ENCODE measurements around the gene SNAPIN. TPM values are rescaled to one million over a fixed set of nuclear protein-coding genes. Genes with fewer than 3 reads are reported as not detected.
A peak's percentile ranks its signal among the peaks of the same experiment; 100 is the strongest.

The SNAPIN gene
- total RNA-seq, 1 experiment from 2014 or later = 39.1 TPM

- Histone ChIP-seq H3K36me3 (ENCODE audit: control insufficient read depth in 1 of 2, insufficient read depth in 2 of 2, low read length in 2 of 2) (peaks cover 32 to 38% of the 10 kb centered on the region in 2 experiments), H3K27me3 (ENCODE audit: insufficient read depth, low read length) (no peaks in the 10 kb centered on the region), H3K79me2 (ENCODE audit: insufficient read depth, low read length) (peaks cover 21% of the 10 kb centered on the region), H3K4me1 (ENCODE audit: control insufficient read depth in 1 of 2, insufficient read depth in 2 of 2, low read length in 2 of 2) (peaks cover 10 to 22% of the 10 kb centered on the region in 2 experiments; a peak in 3 of 4 replicates), H3K9me2 (ENCODE audit: insufficient read depth) (no peaks in the 10 kb centered on the region), H4K20me1 (ENCODE audit: insufficient read depth) (no peaks in the 10 kb centered on the region; the same call in 1 of the 2 replicates), H3K27ac (ENCODE audit: low read depth, low read length) (peak overlapping the region; percentile 80; the same call in 1 of the 2 replicates), H3K9me3 (ENCODE audit: control insufficient read depth in 1 of 2, insufficient read depth in 1 of 2, low read depth in 1 of 2, low read length in 2 of 2) (no peaks in the 10 kb centered on the region), H3K9ac (ENCODE audit: low read length) (peak overlapping the region; percentile 67), H2AFZ (ENCODE audit: low read depth, low read length, poor library complexity, severe bottlenecking) (no peak overlapping the region), H3K4me3 (replicated peaks in 1 of 2; ENCODE audit: low read depth in 1 of 2, low read length in 2 of 2) (peak overlapping the region; percentile 73 to 88), H3K4me2 (ENCODE audit: low read length) (peak overlapping the region; percentile 79)
- ChIA-PET RAD21 (ENCODE audit: low non-redundant PET in 1 of 2, low total read pairs in 2 of 2, uncharacterized antibody in 2 of 2, unreplicated experiment in 2 of 2) (no interaction called here), POLR2A (interaction anchor here (1.1 to 1.7 kb wide), 3 partner anchors 12 to 116 kb away, joined by 3 to 8 read pairs (median 3); partner anchors contain the start of gene SLC27A3), CTCF (interaction anchor here (1.6 kb wide), 1 partner anchor 87 kb away, joined by 5 read pairs; no protein-coding TSS in a partner anchor)
- no TSS peak for BruUV-seq (replicated peaks)
- intact Hi-C loops (cut with micrococcal nuclease) = no loop called here
- DNase-seq (ENCODE audit: low read depth, low spot score) (no peak), ATAC-seq (no peak)
- no peak for TF ChIP-seq EGR1 (IDR thresholded peaks at IDR 0.05; ENCODE audit: low read depth)
- no peak for TF ChIP-seq YY1 (IDR thresholded peaks at IDR 0.05; ENCODE audit: extremely low read depth, insufficient replicate concordance, low read depth, low read length)
- no peak for TF ChIP-seq REST (IDR thresholded peaks at IDR 0.05; ENCODE audit: low read depth)
- TF ChIP-seq POLR2A (IDR thresholded peaks at IDR 0.05; ENCODE audit: borderline replicate concordance, extremely low read depth, insufficient read depth, insufficient read length) = no peak
- TF ChIP-seq RAD21 (IDR thresholded peaks at IDR 0.05; ENCODE audit: low read depth) = no peak
- TF ChIP-seq ATF3 (IDR thresholded peaks at IDR 0.05) = no peak
- TF ChIP-seq ZNF274 (IDR thresholded peaks at IDR 0.05; ENCODE audit: low read depth, low read length) = no peak
- no peak for TF ChIP-seq FOSL1 (IDR thresholded peaks at IDR 0.05; ENCODE audit: low read depth)
- no peak for TF ChIP-seq MAX (IDR thresholded peaks at IDR 0.05)
- no peak for TF ChIP-seq ZFX (IDR thresholded peaks at IDR 0.05)
- TF ChIP-seq CEBPB (IDR thresholded peaks at IDR 0.05; ENCODE audit: low read depth) = no peak
Measured at GRCh38 chr1:153659656-153660055, 1.2 kb downstream of the SNAPIN start.
